H9 (cell line): ENCODE measurements around the gene UNC79. TPM values are rescaled to one million over a fixed set of nuclear protein-coding genes. Genes with fewer than 3 reads are reported as not detected.

ENCODE experiments used
- DNase-seq: peaks from one replicate; pipeline ENCODE4 v3.0.0-alpha.2; 2017
- H2AFZ ChIP-seq: one replicate; pipeline ENCODE4 v1.6.1; 2013; ENCODE audit warnings: mild to moderate bottlenecking, low read length, control low read depth, moderate library complexity
- H2AK5ac ChIP-seq: 2 replicates; pipeline ENCODE4 v1.6.1; 2013; ENCODE audit warnings: low read length, control low read depth, mixed read lengths; ENCODE audit not compliant: insufficient read length
- H2BK120ac ChIP-seq: one replicate; pipeline ENCODE4 v1.6.1; 2013; ENCODE audit warnings: low read depth, mild to moderate bottlenecking, low read length, control low read depth, inconsistent platforms; ENCODE audit not compliant: poor library complexity, severe bottlenecking
- H2BK12ac ChIP-seq: 2 replicates; pipeline ENCODE4 v1.6.1; 2013; ENCODE audit warnings: low read length, control low read depth, mixed read lengths, low read depth; ENCODE audit not compliant: insufficient read length
- H2BK15ac ChIP-seq: 2 replicates; pipeline ENCODE4 v1.6.1; 2013; ENCODE audit warnings: low read depth, low read length, control low read depth
- H2BK20ac ChIP-seq: one replicate; pipeline ENCODE4 v1.6.1; 2013; ENCODE audit warnings: low read depth, mild to moderate bottlenecking, low read length, control low read depth, inconsistent platforms; ENCODE audit not compliant: poor library complexity, severe bottlenecking
- H2BK5ac ChIP-seq: 2 replicates; pipeline ENCODE4 v1.6.1; 2013; ENCODE audit warnings: low read length, control low read depth, mixed read lengths; ENCODE audit not compliant: insufficient read length
- H3K14ac ChIP-seq: 2 replicates; pipeline ENCODE4 v1.6.1; 2013; ENCODE audit warnings: low read length, control low read depth; ENCODE audit not compliant: insufficient read depth
- H3K18ac ChIP-seq: 2 replicates; pipeline ENCODE4 v1.6.1; 2013; ENCODE audit warnings: low read depth, mild to moderate bottlenecking, mixed read lengths, low read length, control low read depth; ENCODE audit not compliant: insufficient read length
- H3K23ac ChIP-seq: 2 replicates; pipeline ENCODE4 v1.6.1; 2013; ENCODE audit warnings: low read length, control low read depth, mixed read lengths, low read depth; ENCODE audit not compliant: insufficient read length
- H3K23me2 ChIP-seq: 2 replicates; pipeline ENCODE4 v1.6.1; 2013; ENCODE audit warnings: low read depth, mild to moderate bottlenecking, mixed read lengths, low read length, control low read depth; ENCODE audit not compliant: insufficient read length, poor library complexity, severe bottlenecking
- H3K27ac ChIP-seq: 2 replicates; pipeline ENCODE4 v1.5.1; 2013; ENCODE audit warnings: low read length, control low read depth, mixed read lengths, low read depth; ENCODE audit not compliant: insufficient read length
- H3K27me3 ChIP-seq: 2 replicates; pipeline ENCODE4 v1.6.1; 2013; ENCODE audit warnings: low read length, control low read depth, inconsistent platforms; ENCODE audit not compliant: insufficient read depth
- H3K4ac ChIP-seq: 2 replicates; pipeline ENCODE4 v1.6.1; 2013; ENCODE audit warnings: low read depth, mild to moderate bottlenecking, control low read depth, inconsistent platforms, low read length, moderate library complexity
- H3K4me1 ChIP-seq: 2 replicates; pipeline ENCODE4 v1.6.1; 2013; ENCODE audit warnings: low read length, control low read depth, inconsistent platforms; ENCODE audit not compliant: insufficient read depth
- H3K4me2 ChIP-seq: 2 replicates; pipeline ENCODE4 v1.6.1; 2013; ENCODE audit warnings: low read length, control low read depth, mixed read lengths; ENCODE audit not compliant: insufficient read length, insufficient read depth
- H3K56ac ChIP-seq: 2 replicates; pipeline ENCODE4 v1.6.1; 2013; ENCODE audit warnings: low read depth, mild to moderate bottlenecking, mixed read lengths, low read length, control low read depth; ENCODE audit not compliant: insufficient read length
- H3K79me1 ChIP-seq: 2 replicates; pipeline ENCODE4 v1.6.1; 2013; ENCODE audit warnings: low read depth, mild to moderate bottlenecking, moderate library complexity, low read length, control low read depth, inconsistent platforms; ENCODE audit not compliant: insufficient read depth, poor library complexity, severe bottlenecking
- H3K79me2 ChIP-seq: 2 replicates; pipeline ENCODE4 v1.6.1; 2013; ENCODE audit warnings: low read length, control low read depth, inconsistent platforms; ENCODE audit not compliant: insufficient read depth
- H3K9ac ChIP-seq: 2 replicates; pipeline ENCODE4 v1.6.1; 2013; ENCODE audit warnings: low read length, control low read depth, mixed read lengths; ENCODE audit not compliant: insufficient read length; ENCODE audit errors: extremely low read depth
- H3K9me3 ChIP-seq: one replicate; pipeline ENCODE4 v1.6.1; 2013; ENCODE audit warnings: low read depth, low read length, inconsistent platforms; ENCODE audit not compliant: control insufficient read depth
- H3T11ph ChIP-seq: one replicate; pipeline ENCODE4 v1.6.1; 2013; ENCODE audit warnings: mild to moderate bottlenecking, low read length, control low read depth, inconsistent platforms
- H4K20me1 ChIP-seq: one replicate; pipeline ENCODE4 v1.6.1; 2013; ENCODE audit not compliant: control insufficient read depth, insufficient read length, insufficient read depth
- H4K5ac ChIP-seq: 2 replicates; pipeline ENCODE4 v1.6.1; 2013; ENCODE audit warnings: low read depth, mild to moderate bottlenecking, mixed read lengths, low read length, control low read depth; ENCODE audit not compliant: insufficient read length
- H4K8ac ChIP-seq: replicated peaks from 2 replicates; pipeline ENCODE4 v1.6.1; 2013; ENCODE audit warnings: low read length, control low read depth, mixed read lengths, low read depth; ENCODE audit not compliant: insufficient read length
- H4K91ac ChIP-seq: 2 replicates; pipeline ENCODE4 v1.6.1; 2013; ENCODE audit warnings: low read depth, mild to moderate bottlenecking, moderate library complexity, mixed read lengths, low read length, control low read depth; ENCODE audit not compliant: insufficient read length
- H3K27ac Mint-ChIP-seq, 3 experiments: 2 replicates in 2 of 3; 3 replicates in 1 of 3; pipeline ENCODE4 v1.8.0; 2020 to 2021; ENCODE audit warnings: mixed read lengths in 3 of 3, mild to moderate bottlenecking in 1 of 3, moderate library complexity in 1 of 3
- H3K27me3 Mint-ChIP-seq: 2 replicates; pipeline ENCODE4 v1.8.0; 2021; ENCODE audit warnings: low read depth, mild to moderate bottlenecking, moderate library complexity, mixed read lengths
- H3K36me3 Mint-ChIP-seq, 3 experiments: 2 replicates in 2 of 3; 3 replicates in 1 of 3; pipeline ENCODE4 v1.8.0; 2020 to 2021; ENCODE audit warnings: low read depth in 3 of 3, mixed read lengths in 3 of 3; ENCODE audit not compliant: insufficient read depth in 1 of 3
- H3K4me1 Mint-ChIP-seq, 2 experiments: 2 replicates each; pipeline ENCODE4 v1.8.0; 2020; ENCODE audit warnings: mixed read lengths in 2 of 2
- H3K4me3 Mint-ChIP-seq, 2 experiments: 2 replicates in 1 of 2; 3 replicates in 1 of 2; pipeline ENCODE4 v1.8.0; 2020 to 2021; ENCODE audit warnings: mild to moderate bottlenecking in 2 of 2, mixed read lengths in 2 of 2, moderate library complexity in 1 of 2
- H3K9me3 Mint-ChIP-seq, 2 experiments: 2 replicates in 1 of 2; 3 replicates in 1 of 2; pipeline ENCODE4 v1.8.0; 2020; ENCODE audit warnings: mild to moderate bottlenecking in 2 of 2, mixed read lengths in 2 of 2, moderate library complexity in 1 of 2
- WGBS: extraction: QIAGEN DNeasy Blood & Tissue Kit; methylation state at CpG from one replicate; pipeline ENCODE4 v1.1.7; 2013; ENCODE audit warnings: missing lambda C conversion rate, low lambda C conversion rate, mixed read lengths; ENCODE audit not compliant: insufficient read length; ENCODE audit errors: extremely low coverage; 5-methylcytosine and 5-hydroxymethylcytosine counted together
- total RNA-seq: library from RNA; stranded (reverse); gene quantifications from 2 replicates; pipeline ENCODE4 v1.2.1, GENCODE V29; 2021
- TF ChIP-seq, protein P1 (sequence below): fragments of 200-600 bp; sonication (generic); conservative IDR thresholded peaks from 3 replicates; pipeline ENCODE4 v1.8.0; 2021; ENCODE audit warnings: antibody characterized with exemption, mild to moderate bottlenecking

UNC79 gene
- total RNA-seq, 1 experiment from 2014 or later, result 3.0 TPM

DNA sequence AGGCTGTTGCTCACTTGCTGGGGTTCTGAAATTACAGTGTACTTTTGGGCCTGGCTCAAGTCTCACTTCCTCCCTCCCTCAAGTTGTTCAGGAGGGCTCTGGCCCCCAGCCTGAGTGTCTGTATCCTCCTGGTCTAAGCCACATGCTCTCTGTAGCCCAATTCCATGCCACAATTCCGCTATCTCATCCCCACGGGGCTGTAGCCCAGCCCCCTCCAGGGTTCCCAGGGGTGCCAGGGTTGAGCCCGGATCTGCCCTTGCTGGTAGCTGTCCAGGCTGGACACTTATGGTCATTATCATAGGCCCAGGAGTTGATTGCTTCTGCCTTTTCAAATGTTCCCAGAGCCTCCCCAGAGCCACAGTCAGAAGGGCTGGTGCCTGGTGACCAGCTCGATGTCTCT, 292.3 kb downstream of the UNC79 start:
- Histone ChIP-seq H3K4me1 (no peaks in the 10 kb centered on the region), H2AK5ac (no peak overlapping the region), H4K20me1 (no peaks in the 10 kb centered on the region), H3K4ac (no peak overlapping the region), H3K9me3 (no peaks in the 10 kb centered on the region), H3K23me2 (no peaks in the 10 kb centered on the region), H3K79me2 (no peaks in the 10 kb centered on the region), H2BK5ac (no peak overlapping the region), H3K9ac (no peak overlapping the region), H2BK20ac (no peak overlapping the region), H2AFZ (no peak overlapping the region), H3K18ac (no peak overlapping the region), H3K56ac (no peak overlapping the region), H4K5ac (no peak overlapping the region), H3T11ph (no peak overlapping the region), H3K14ac (no peak overlapping the region), H4K91ac (no peak overlapping the region), H3K27me3 (no peaks in the 10 kb centered on the region), H2BK15ac (no peak overlapping the region), H4K8ac (no peak overlapping the region), H2BK12ac (no peak overlapping the region), H3K79me1 (no peaks in the 10 kb centered on the region), H2BK120ac (no peak overlapping the region), H3K23ac (no peak overlapping the region), H3K4me2 (no peak overlapping the region), H3K27ac (no peak overlapping the region)
- DNase-seq, result no peak
- Mint-ChIP-seq H3K27ac (peak overlapping the region in 1 of 3 experiments; percentile 81; a peak in 1 of 7 replicates), H3K9me3 (peaks cover 0 to 3% of the 10 kb centered on the region in 2 experiments; a peak in 2 of 5 replicates), H3K27me3 (peaks cover 1% of the 10 kb centered on the region; the same call in 1 of the 2 replicates), H3K4me3 (no peak overlapping the region), H3K36me3 (no peaks in the 10 kb centered on the region; a peak in 3 of 7 replicates), H3K4me1 (peaks cover 5 to 7% of the 10 kb centered on the region in 2 experiments)
- WGBS, result no CpG with 5 or more reads among the region's 4 CpGs
- TF ChIP-seq, protein P1, sequence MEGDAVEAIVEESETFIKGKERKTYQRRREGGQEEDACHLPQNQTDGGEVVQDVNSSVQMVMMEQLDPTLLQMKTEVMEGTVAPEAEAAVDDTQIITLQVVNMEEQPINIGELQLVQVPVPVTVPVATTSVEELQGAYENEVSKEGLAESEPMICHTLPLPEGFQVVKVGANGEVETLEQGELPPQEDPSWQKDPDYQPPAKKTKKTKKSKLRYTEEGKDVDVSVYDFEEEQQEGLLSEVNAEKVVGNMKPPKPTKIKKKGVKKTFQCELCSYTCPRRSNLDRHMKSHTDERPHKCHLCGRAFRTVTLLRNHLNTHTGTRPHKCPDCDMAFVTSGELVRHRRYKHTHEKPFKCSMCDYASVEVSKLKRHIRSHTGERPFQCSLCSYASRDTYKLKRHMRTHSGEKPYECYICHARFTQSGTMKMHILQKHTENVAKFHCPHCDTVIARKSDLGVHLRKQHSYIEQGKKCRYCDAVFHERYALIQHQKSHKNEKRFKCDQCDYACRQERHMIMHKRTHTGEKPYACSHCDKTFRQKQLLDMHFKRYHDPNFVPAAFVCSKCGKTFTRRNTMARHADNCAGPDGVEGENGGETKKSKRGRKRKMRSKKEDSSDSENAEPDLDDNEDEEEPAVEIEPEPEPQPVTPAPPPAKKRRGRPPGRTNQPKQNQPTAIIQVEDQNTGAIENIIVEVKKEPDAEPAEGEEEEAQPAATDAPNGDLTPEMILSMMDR, result no peak
